NCI-H146 (cell line): ENCODE results near the gene MYO19.
"Not testable (repeated sequence)": the region's sequence is repeated elsewhere in the genome, so short reads cannot be mapped to it uniquely, and the experiment has no call there.

Experiments
- DNase-seq: peaks from one replicate; lab custom pipeline; 2025; lab: John Stamatoyannopoulos, UW

Gene MYO19

GRCh38 chr17:36461330-36462110 lies 73.1 kb downstream of the MYO19 start:
- DNase-seq: no peak

DNA sequence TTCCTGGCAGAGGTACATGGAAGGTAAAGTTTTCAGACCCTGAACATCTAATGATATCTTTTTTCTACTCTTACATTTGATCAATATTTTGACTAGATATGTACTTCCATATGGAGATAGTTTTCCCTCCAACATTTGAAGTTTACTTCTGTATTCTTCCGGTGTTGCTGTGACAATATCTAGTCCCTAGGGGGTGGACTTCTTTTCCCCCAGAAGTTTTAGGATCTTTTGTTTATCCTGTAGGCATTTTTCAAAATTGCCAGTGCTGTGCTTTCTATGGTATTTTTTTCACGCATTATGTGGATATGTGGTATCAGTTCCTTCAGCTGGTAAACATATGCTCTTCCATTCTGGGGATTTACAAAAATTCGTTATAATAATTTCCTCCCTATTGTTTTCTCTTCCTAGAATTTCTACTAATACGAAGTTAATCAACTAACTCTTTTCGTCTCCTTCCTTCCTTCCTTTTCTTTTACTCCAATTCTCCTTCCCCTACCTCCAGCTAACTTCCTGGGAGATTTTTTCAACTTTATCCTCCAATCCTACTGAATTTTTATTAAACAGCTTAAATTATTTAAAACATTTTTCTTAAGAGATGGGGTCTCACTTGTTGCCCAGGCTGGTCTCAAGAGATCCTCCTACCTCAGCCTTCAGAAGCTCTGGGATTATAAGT lies 74.3 kb downstream of the MYO19 start:
- DNase-seq: no peak

DNA sequence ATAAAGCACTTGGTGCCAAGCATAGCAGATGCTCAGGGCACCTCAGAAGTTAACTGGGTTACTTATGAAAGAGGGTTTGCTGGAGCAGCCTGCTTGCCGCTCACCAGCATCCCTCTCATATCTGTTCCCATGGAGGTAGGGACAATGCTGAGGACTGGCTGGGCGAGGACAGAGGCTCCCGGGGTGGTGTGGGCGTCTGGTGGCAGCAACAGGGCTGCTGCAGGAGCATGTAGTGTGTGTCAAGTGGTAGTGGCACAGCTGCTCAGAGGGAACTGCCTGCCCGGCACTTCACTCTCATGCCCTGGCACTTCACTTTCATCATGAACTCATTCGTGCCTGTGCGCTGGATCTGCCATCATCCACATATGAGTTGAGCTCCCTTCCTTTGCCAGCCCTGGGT lies 75.1 kb downstream of the MYO19 start:
- no peak for DNase-seq

DNA sequence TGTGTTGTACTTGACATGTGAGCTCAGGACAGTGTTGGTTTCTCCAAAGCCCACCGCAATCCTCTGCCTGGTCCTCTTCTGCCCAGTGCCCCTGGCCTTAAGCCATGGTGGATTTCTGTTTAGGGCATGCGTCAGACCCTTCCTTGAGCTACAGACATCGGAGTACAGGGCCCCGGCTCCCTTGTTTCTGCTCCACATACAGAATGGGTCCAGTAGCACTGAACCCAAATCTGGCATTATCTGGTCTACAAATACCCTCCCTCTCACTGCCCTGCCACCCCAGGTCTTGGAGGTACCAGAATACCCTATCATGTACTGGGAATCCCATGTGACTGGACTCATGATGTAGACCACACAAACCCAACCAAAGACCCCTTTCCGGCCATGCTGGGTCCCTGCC lies 75.6 kb downstream of the MYO19 start:
- DNase-seq: no peak

GRCh38 chr17:36457701-36458100 lies 77.0 kb downstream of the MYO19 start:
- DNase-seq: not testable (repeated sequence)

- DNase-seq: not testable (repeated sequence)
Observed at GRCh38 chr17:36452888-36453287, 81.8 kb downstream of the MYO19 start.

DNA sequence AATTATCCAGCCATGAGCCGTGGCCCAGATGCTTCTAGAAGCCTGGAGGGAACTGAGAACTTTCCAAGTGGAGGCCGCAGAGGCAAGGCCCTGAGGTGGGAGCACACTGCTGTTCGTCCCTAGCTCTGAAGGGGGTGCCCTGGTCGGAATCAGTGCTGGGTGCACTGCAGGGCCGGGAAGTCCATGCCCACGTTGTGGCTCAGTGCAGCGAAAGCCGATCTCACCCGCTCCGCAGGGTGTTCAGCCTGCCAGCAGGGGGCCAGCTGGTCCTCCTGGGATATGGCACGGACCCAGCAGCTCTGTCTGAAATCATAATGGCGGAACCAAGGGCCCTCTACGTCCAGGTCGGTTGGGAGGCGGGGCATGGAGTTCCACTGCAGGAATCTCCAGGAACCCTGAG lies 84.7 kb downstream of the MYO19 start:
- DNase-seq: not testable (repeated sequence)
